GM12892 (cell line): Measurements from ENCODE around the gene TBCD.
"Not testable (repeated sequence)": the region's sequence is repeated elsewhere in the genome, so short reads cannot be mapped to it uniquely, and the experiment has no call there.

Source experiments
- DNase-seq: peaks from one replicate; pipeline ENCODE4 v3.0.0; 2011; ENCODE audit not compliant: insufficient read length
- FAIRE-seq: peaks from 2 replicates; lab custom pipeline; 2011; peaks lifted over from hg19 to GRCh38; lab: Jason Lieb, UNC
- POLR2A ChIP-seq: IDR thresholded peaks from 2 replicates; pipeline ENCODE4 v1.6.1; 2011; ENCODE audit warnings: low read depth, low read length, control low read depth
- POLR2AphosphoS5 ChIP-seq: IDR thresholded peaks from 2 replicates; pipeline ENCODE4 v1.6.1; 2011; ENCODE audit warnings: low read depth, low read length, control low read depth
- TAF1 ChIP-seq: IDR thresholded peaks from 2 replicates; pipeline ENCODE4 v1.6.1; 2011; ENCODE audit warnings: low read depth, mild to moderate bottlenecking, control low read depth, low read length, borderline replicate concordance

Gene TBCD

DNA sequence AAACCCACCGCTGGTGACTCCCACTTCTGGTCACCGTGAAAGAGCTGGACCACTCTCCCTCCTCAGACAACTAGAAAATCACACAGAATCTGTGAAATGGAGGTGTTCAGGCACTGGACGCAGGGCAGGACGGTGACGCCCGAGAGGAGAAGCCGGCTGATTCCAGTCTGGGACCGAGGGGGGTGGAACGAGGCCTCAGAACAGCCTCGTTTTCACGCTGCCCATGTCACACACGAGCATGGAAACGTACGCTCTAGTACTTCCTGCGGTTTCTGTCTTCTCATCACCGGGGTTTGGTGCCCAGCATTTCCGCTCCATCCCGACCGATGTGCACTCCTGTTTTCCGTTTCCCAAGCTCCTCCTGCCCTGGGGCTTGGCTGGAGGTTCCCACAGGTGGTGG lies 225.7 kb downstream of the TBCD start:
- no peak for DNase-seq
- TF ChIP-seq TAF1, result no peak
- TF ChIP-seq POLR2A, result no peak
- no peak for TF ChIP-seq POLR2AphosphoS5
- FAIRE-seq, result no peak

GRCh38 chr17:82978765-82979349 lies 227.0 kb downstream of the TBCD start:
- FAIRE-seq, result no peak
- no peak for DNase-seq
- TF ChIP-seq TAF1, result no peak
- no peak for TF ChIP-seq POLR2AphosphoS5
- no peak for TF ChIP-seq POLR2A

DNA sequence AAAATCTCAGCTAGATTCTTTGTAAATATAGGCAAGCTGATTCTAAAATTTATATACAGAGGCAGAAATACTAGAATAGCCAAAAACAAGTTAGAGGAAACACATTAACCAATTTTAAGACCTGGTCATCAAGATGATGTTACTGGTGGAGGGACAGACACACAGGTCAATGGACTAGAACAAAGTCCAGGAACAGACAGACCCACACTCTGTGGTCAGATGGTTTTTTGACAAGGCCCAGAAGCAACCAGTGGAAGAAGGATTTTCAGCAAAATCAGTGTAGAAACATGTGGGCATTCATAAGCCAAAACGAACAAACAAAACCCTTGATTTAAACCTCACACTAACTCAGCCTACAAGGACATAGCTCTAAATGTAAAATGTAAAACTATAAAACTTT lies 227.9 kb downstream of the TBCD start:
- FAIRE-seq, result no peak
- DNase-seq, result no peak
- no peak for TF ChIP-seq POLR2A
- TF ChIP-seq POLR2AphosphoS5, result no peak
- TF ChIP-seq TAF1, result no peak

DNA sequence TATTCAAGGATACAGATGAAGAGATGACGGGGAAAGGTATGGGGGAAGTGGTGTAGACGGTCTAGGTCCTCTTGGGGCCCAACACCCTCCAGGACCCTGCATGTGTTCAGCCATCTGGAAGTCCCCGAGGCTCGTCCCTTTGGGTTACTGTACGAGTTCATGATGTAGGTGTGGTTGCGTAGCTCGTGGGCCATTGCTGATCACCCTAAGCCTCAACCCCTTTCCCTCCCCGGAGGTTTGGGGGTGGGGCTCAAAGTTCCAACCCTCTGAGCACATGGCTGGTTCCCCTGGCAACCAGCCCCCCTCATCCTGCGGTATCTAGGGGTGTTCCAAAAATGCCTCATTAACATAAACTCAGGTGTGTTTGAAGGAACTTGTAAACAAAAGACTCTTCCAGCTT lies 228.8 kb downstream of the TBCD start:
- no peak for DNase-seq
- TF ChIP-seq POLR2AphosphoS5, result no peak
- no peak for TF ChIP-seq TAF1
- TF ChIP-seq POLR2A, result no peak

DNA sequence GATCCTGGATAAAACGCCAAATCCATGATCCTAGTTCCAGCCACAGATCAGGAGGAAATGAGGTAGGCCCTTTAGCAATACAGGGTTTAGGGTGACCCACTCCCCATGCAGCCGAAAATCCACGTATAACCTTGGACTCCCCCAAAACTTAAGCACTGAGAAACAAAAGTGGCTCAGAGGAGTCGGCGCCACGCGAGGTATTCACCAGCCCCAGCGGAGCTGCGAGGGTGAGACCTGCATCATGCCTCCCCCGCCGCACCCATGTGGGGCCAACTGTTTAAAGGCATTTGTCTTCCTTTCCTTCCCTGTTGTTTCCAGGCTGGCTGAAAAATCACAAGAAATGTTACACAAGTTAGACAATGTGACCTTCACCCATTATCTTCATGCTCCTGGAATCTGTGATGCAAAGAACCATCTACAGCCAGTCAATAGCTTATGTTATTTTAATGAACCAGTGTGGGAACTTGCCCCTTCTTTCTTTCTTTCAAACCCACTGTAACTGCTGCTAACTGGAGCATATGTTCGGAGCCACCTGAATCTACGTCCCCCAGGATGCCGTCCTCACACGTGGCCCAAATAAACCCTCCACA lies 229.4 kb downstream of the TBCD start:
- no peak for DNase-seq
- TF ChIP-seq POLR2AphosphoS5 (no peak), TAF1 (no peak), POLR2A (no peak)
- no peak for FAIRE-seq

More for the DNA sequence above, 228.8 kb downstream of the TBCD start:
- no peak for FAIRE-seq

DNA sequence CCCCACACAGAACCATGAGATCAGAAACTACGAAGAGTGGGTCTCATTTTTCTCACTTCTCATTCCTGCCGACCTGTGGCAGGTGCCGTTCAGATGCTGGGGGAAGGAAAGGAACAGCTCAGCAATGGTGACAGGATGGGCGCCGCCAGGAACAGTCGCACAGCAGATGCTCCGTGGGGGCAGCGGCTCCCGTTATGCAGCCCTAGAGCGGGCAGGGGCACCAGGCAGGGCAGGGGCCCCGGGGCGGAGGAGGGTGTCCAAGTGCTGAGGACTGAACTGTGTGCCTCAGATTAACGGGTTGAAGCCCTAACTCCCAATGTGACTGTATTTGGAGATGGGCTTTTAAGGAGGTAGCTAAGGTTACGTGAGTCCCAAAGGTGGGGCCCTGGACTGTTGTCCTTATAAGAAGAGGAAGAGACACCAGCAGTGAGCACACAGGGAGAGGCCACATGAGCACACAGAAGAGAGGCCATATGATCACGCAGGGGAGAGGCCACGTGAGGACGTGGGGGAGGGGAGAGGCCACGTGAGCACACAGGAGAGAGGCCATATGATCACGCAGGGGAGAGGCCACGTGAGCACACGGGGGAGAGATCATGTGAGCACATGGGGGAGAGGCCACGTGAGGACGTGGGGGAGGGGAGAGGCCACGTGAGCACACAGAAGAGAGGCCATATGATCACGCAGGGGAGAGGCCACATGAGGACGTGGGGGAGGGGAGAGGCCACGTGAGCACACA lies 231.8 kb downstream of the TBCD start:
- DNase-seq (no peak), FAIRE-seq (no peak)
- TF ChIP-seq POLR2A, result no peak
- no peak for TF ChIP-seq TAF1
- no peak for TF ChIP-seq POLR2AphosphoS5

GRCh38 chr17:82984249-82984617 lies 232.4 kb downstream of the TBCD start:
- not testable (repeated sequence) for DNase-seq, FAIRE-seq

- TF ChIP-seq POLR2AphosphoS5 (no peak), TAF1 (no peak), POLR2A (no peak)
- DNase-seq (no peak), FAIRE-seq (no peak)
Measured at GRCh38 chr17:82984751-82985427, 233.0 kb downstream of the TBCD start.

GRCh38 chr17:82985428-82985805 lies 233.6 kb downstream of the TBCD start:
- TF ChIP-seq TAF1 (no peak), POLR2AphosphoS5 (no peak), POLR2A (no peak)
- FAIRE-seq (no peak), DNase-seq (no peak)

DNA sequence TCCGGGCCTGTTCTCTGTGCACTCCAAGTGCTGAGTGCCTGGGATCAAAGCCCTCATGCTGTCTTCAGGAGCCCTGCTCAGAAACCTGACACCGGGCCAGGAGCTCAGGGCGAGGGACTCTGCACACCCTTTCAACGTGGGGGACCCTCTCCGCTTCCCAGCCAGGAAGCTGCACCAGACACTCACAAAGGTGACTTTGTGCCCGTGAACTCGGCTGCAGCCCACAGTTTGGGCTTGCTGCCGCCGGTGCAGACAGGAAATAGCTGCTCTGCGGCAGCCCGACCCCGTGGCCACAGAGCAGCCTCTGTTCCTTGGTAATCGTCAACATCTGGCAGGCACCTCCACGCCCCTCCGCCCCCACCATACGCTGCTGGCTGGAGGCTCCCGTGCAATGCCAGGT lies 234.1 kb downstream of the TBCD start:
- TF ChIP-seq TAF1 (no peak), POLR2A (no peak), POLR2AphosphoS5 (no peak)
- FAIRE-seq (no peak), DNase-seq (no peak)

DNA sequence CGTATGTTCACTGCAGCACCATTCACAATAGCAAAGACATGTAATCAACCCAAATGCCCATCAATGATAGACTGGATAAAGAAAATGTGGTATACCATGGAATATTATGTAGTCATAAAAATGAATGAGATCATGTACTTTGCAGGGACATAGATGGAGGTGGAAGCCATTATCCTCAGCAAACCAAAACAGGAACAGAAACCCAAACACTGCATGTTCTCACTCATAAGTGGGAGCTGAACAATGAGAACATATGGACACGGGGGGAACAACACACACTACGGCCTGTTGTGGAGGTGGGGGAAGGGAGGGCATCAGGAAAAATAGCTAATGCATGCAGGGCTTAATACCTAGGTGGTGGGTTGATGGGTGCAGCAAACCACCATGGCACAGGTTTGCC lies 237.2 kb downstream of the TBCD start:
- FAIRE-seq, DNase-seq: not testable (repeated sequence)

- DNase-seq (no peak), FAIRE-seq (no peak)
- TF ChIP-seq POLR2AphosphoS5 (no peak), TAF1 (no peak), POLR2A (no peak)
Measured at GRCh38 chr17:82989881-82990280, 238.0 kb downstream of the TBCD start.
